ENCODE data around the gene CACNA1C.

CACNA1C gene

DNA sequence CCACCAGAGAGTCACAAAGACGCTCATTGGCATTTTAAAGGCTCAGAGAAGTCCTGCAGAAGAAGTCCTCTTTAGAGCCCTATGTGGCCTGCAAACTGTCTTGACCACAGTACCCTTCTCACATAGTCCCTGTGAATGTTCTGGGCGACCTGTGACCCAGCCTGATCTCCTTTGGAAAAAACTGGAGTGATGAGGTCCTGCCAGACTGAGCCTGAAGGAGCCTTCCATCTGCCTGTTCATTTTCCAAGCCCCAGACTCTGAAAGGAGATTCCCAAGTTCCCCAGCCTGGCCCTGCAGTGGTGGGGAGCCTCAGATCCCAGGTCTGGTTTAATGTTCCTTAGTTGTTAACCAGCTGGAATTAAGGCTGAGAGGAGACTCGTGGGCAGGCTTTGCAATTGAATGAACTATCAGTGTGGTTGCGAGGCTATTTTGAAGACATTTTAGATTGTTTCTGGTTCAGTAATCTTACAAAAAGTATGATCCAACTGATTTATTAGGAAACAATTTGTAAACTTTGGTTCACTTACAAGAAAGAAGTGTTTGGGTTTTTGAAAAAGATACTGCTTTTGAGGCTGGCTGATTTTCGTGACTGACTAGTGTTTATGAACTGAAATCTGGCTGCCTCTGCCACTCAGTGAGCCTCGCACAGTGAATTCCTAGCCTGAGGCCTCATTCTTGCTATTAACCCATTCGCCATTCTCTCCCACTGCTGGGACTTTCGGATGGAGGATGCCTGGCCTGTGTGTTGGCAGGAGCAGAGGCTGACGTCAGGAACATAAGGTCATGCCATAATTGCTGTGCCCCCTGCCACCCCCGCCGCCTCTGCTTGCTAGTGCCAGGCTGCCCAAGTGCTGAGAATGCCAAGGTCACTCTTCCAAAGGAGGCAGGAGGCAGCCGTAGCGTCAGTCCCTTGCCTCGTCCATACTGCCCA lies 249.0 kb downstream of the CACNA1C start:
- ATAC-seq: no peak

DNA sequence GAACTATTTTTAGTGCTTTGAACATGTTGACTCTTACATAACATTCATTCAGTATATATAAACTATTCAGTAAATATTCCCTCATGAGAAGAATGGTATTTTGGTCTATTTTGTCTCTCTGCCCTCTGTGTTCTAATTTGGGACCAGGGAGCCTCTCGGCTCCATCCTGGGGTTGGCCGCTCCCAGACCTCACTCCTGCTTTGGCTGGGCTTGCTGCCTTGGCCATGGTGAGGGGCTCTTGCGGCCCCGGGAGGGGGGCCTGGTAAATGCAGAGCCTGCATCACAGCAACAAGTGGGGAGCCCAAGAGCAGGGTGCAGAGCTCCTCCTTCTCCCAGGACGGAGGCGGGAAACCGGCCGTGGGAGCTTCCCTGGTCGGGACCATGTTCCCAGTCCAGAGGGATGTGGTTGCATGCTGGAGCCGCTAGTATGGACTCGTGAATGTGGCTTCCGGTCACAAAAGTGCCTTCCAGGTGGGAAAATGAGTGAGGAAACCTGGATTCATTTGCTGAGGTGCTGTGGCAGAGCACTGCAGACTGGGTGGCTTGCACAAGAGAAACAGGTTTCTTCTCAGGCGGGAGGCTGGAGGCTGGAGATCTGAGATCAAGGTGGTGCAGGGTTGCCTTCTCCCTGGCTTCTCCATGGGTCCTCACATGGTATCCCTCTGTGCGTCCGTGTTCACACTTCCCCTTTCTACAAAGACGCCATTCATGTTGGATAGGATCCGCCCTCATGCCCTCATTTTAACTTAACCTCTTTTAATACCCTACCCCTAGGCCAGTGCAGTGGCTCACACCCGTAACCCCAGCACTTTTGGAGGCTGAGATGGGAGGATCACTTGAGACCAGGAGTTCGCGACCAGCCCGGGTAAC lies 250.2 kb downstream of the CACNA1C start:
- no peak for ATAC-seq

DNA sequence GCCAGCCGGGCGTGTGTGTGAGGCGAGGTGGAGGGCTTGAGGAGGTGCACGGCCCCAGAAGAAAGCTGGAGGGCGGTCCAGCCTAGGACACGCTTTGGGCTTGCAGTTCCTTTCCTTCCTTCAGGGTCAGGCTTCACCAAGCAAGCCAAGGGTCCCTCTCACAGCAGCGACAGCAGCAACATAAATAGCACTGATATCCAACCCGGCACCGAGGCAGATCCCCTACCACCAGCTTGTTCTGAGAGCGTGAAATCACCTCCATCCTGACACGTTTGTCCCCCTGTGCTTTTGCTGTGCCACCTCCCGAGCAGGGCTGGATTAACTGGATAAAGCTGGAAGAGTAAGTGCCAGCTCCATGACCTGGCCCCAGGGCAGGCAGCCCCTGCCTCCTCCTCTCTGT lies 251.4 kb downstream of the CACNA1C start:
- ATAC-seq: no peak

DNA sequence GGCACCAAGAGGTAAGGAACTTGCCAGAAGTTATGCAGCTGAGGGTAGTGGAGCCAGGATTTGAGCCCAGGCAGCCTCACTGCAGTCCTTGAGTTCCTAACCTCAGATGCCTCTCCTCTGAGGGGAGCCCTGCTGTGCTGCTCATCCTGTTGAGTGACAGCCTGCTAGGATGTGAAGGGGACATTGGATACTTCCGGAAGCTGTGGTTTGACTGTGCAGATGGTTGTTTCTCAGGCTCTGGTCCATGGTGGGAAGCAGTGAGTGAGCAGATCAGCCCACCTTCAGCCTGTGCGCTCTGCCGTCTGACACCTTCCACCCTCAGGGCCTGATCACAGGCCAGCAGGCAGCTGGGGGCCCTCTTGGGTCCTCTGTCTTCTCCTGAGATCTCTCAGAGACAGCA lies 253.2 kb downstream of the CACNA1C start:
- ATAC-seq: no peak

DNA sequence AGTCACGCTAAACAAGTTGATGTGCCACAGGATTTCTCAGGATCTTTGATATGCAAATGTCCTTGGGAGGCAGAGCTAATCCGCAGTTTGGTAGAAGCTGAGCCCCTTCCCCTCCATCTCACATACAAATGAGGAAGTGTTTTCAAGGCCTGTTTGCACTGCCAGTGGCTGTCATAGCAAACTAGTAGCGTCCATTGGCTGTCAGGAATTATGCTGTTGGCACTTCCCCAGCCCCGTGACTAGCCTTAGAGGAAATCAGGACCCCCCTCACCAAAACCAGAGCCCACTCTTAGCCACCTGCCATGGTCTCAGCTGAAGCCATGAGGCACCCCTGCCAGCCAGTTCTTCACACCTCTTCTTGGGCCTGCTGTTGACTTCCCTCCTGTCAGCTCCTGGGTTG lies 253.9 kb downstream of the CACNA1C start:
- ATAC-seq: no peak

DNA sequence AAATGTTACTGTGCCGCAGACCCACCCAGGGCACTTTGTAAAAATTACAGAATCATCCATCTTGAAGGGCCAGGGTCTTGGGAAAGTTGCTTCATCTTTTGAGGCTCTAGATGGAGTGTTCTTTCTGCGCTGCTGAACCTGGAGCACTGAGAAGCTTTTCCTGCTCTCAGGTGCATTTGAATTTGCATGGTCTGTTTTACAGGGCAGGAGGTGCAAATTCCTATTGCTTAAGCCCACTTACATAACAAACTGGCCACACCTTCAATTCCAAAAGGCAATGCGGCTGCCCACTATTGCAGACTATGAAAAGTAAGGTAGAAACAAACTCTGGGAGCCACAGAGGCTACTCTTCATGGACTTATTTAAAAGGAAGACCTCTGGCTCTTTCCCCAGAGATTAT lies 254.8 kb downstream of the CACNA1C start:
- no peak for ATAC-seq

DNA sequence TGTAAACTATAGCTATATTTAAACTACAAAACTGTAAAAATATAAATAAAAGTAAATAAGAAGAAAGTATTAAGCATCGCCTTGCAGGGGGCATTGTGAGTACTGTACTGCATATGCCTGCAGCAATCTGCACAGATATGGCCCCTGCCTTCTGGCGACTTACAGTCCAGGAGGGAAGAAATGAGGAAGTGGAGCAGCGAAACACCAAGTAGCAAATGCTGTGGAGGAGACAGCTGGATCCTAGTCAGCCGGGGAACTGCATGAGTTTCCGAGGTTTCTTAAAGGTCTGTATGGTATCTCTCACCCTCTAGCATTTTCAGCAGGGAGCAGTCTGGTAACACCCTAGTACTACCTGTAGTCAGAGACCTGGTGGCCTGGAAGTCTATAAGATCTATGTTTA lies 256.9 kb downstream of the CACNA1C start:
- no peak for ATAC-seq

DNA sequence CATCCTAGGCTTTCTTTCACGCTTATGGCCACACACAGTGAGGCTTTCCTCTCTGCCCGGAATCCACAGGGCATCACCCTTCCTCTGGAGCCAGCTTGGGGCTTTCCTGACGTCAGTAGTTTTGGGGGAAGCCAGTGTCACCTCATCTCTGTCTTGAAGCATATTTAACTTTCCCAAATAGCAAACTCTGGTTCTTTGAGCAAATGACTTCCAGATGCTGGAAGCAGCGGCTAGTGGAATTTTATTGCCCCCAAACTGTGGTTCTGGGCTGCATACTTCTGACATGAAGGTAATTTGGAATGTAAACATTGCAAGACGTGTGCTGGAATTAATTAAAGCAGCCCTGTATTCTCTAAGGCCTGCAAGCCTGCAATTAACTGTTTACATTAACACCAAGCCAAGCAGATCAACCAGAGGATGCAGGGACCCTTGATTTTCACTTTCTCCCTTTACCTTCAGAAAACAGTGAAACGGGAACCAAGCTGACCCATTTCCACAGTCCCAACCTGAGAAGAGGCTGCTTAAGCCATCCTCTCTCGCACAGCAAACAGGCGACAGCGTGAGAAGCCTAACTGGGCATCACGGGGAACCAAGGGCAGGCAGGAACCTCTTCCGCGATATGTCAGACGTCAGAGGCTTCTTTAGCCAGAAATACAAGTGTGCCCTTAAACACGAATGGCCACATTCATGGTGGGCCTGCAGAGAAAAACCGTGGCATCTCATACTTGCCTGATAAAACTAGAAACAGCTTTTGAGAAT lies 258.4 kb downstream of the CACNA1C start:
- ATAC-seq: no peak

DNA sequence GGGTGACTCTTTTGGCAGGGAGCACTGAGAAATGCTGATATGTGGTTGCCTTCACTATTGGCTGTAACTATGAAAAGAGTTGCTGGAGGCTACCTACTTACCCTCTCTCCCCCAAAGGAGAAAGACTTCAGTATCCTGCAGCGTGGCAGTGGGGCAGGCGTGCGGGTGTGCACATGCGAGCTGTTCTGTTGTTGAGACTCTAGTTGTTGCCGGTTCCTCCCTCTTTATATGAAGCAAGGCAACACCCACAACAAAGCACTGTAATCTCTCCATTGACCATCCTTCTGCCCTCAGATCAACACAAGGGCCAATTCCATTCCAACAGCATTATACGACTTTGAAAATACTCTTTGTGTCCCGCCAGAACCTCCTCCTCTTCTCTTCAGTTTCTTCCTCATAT lies 259.4 kb downstream of the CACNA1C start:
- no peak for ATAC-seq

DNA sequence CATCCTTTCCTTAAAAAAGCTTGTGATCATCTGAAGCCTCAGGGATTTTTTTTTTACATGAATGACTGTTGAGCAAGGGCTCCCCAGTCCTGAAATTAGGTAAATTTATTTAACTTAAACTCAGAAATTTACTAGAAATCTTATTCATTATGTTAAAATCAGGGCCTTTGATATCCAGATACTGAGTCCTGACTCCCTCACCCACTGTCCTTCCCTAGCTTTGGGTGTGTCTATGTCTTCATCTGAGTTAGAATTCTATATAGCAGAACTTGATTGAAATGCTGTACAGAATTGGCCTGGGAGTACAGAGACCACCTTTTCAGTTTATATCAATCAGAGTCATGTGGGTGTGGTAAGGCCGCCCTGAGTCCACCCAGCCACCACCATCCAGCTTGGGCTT lies 260.0 kb downstream of the CACNA1C start:
- no peak for ATAC-seq

DNA sequence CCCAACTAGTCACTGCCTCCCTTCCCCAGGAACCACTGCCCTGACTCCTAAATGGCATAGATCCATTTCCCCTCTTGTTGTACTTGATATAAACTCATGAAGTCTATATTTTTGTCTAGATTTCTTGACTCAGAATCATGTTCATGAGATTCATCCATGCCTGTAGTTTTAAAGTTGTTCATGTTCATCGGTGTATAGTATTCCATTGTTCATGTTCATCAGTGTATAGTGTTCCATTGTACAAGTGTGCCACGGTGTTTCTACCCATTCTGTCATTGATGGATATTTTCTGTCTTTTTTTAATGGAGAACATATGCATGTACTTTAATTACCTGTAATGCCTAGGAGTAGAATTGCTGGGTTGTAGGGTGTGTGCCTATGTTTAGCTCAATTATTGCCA lies 261.7 kb downstream of the CACNA1C start:
- no peak for ATAC-seq

DNA sequence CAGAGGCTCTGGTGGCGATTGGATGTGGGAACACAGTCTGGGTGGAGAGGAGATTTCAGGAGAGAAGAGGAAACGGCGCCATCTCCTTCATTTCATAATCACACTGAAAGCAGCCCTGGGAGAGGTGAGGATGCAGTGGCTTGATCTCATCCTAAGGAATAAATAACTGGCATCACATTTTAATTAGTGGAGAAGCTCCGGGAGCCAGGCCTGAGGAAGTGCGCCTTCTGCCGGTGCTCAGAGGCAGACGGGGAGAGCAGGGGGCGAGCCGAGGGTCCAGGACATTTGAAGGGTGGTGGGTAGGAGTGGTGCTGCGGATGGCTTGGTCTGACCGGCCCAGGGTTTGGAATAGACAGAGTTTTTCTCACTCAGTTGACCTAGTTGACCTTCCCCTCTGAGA lies 265.0 kb downstream of the CACNA1C start:
- no peak for ATAC-seq

DNA sequence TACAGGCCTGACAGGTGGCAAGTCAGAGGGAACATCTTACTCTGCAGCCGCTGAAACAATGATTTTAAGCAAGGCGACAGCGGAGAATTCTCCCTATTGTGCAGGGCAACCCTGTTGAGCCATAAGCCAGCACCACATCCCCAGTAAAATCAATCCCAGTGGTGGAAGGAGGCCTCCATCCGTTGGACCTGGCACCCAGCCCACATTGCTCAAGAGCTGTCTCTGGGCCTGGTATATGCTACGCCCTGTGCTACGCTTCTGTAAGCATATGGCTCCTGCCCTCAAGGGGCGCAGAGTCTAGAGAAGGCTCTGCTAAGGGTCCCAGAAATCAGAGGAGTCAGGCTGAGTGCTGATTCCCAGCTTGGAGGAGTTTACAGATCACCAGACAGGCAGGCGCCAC lies 265.5 kb downstream of the CACNA1C start:
- no peak for ATAC-seq

DNA sequence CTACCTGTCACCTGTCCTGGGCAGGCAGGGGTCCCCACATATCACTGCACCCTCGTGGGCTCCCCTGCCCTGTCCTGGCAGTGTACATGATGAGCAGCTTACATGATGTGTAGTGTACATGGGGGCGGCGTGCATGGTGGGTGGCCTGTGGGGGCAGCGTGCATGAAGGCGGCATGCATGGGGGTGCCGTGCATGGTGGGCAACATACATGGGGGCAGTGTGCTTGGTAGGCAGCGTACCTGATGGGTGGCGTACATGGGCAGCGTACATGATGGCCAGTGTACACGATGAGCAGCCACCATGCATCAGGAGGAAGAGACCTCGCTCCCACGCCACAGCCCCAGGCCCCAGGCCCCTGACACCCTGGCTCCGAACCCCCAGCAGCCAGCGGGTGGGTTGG lies 266.3 kb downstream of the CACNA1C start:
- no peak for ATAC-seq

DNA sequence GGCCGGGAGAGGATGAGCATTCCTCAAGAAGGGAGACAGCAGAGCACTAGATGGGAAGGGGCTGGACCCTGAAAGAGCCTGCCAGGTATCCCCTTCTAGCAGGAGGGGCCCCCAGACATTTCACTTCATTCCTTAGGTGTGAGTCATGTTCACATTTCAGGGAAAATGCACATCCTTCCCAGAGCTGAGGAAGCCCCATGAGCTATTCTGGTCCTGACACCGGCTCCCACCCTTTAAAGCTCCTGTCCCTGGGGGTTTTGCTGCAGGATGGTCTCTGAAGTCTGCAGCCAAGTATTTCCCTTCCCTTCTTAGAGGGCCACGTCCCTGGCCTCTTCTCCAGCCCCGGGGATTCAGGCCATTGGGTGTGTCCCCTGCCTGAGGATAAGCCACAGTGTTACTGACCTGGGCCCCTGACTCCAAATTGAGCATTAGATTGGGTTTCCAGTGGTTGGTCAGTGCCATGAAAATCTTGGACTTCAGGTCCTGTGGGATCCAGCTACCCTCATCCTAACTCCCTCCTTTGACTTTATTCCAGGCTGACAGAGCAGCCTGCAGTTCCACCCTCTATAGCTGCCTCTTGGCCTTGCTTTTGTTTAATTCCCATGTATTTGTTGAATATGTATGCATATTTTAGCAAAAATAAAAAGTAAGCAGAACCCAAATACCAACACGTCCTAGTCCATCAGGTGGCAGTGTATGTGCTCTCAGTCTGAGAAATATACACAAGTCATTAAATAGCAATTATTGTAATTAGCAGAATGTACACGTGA lies 267.1 kb downstream of the CACNA1C start:
- ATAC-seq: no peak

DNA sequence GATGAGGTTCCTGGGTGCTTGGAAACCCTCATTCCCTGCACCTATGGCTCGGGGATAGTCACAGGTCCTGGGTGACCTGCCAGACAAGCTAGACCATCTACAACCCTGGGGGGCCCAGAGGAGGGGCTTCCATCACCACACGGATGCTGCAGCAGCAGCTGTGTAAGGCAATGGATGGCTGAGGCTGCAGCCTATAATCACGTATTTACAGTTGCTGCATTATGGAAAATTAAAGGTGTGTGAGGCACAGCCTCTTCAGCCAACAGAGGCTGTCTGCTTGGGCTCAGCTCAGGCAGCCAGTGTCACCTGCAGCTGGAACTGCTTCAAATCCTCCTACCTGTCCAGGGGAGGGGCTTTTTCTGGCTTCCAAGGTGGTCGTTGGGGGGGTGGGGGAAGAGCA lies 268.1 kb downstream of the CACNA1C start:
- ATAC-seq: no peak

DNA sequence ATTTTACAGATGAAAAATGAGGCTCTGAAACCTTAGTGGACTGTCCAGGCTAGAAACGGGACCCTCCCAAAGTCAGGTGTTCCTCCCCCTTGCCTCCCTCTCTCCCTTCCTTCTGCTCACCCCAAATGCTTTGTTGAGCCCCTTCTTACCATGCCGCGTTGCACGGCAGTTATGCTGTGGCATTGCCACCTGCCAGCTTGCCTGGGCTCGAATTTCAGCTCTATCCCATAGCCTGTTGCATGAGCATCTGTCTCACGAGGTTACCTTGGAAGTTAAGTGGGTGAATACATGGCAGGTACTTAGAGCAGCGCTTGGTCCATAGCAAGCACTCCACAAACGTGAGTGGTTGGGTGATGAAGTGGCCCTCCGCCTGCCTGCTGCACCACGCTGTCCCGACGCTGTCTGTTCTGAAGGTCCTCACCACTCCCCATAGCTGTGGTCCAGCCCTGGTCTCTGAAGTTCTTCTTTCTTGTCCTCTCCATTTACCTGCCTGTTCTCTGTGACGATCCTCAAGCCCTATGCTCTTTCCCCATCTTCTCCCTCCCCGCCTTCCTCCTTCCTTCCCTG lies 269.9 kb downstream of the CACNA1C start:
- no peak for ATAC-seq

DNA sequence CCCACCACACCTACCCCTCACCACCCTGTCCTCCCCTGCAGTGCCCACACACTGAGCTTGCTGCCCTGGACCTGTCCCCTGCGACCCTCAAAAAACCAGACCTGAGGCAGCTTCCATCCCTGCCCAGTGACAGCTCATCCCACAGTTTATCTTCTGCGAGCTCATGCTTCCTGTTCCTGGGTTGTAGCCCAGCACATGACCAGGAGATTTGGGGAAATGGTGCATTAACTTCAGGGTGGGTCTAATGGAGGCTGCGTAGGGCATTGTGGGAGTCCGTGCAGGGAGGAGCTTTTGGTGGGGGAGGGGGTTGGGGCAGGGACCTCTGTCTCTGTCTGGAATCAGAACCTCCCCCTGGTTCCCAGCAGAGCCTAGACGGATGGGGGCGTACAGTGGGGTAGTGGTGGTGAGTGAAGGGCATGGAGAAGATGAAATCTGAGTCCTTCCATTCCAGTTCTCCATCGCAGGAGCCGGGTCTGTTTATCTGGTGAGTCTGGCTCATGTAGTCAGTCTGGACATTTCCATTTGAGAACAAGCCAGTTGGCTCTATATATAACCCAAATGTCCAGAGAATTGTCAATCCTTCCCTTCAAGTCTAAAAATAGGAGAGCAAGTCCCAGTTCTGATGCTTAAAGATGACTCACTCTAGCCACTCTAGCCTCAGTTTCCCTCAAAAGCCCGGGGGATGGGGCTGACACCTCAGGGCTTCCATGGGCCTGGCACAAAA lies 270.9 kb downstream of the CACNA1C start:
- no peak for ATAC-seq

DNA sequence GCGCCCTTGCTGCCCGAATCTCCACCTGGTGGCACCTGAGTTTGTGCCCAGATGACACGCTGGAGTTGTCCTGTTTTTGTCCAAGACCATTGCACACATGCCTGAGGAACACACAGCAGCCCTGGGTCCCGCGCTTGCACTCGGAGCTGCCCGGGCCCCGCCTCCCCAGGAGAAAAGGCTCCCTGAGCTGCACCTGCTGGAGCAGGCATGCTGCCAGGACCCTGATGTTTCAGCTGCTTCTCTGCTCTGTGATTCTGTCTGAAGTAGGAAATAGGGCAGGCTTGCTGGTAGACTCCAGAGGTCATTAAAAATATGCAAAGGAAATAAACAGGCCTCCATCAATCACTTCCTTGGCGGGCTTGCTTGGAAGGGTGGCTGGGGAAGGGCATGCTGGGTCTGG lies 271.6 kb downstream of the CACNA1C start:
- no peak for ATAC-seq

DNA sequence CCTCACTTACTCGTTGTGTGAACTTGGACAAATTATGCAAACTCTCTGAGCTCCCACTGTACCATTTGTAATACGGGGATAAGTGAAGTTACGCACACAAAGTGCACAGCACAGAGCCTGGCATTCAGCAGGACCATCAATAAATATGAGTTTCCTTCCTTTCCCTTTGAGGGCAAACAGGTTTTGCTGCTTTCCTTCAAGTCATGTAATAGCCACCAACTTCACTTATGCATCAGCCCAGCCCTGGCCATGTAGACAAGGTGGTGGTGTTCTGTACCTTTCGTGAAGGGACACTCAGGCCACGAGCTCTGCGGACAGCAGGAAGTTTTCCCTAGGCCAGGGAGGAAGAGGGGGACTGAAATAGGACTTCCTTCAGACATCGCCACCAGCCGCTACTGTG lies 272.7 kb downstream of the CACNA1C start:
- no peak for ATAC-seq

DNA sequence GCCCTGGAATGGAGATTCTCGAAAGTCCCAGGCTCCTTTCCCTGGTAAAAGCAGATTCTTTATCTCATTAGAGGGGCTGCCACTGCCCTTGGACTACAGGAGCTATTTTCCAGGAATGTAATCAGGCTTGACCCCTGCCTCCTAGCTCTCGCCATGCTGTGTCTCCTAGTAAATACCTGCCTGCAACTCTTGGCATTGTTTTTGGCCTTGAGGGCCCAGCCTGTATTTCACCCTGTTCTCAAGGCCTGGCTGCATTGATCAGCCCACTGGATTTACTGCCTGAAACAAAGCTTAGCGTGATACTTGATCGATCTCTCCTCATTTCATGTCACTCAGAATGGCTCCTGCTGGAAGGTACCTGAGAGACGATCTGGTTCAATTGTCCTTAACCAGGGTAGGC lies 273.7 kb downstream of the CACNA1C start:
- ATAC-seq: no peak
